ENCODE measurements around the gene INSYN2A. TPM values are rescaled to one million over a fixed set of nuclear protein-coding genes. Genes with fewer than 3 reads are reported as not detected.

INSYN2A gene
- total and polyA plus RNA-seq, 10 of the 15 experiments (the other 5 are each of a cell fraction or from before 2014, with no cell fraction given): not detected

- Histone ChIP-seq H2AFZ (ENCODE audit: control insufficient read depth, low read depth, low read length) (no peak overlapping the region), H3K27ac (ENCODE audit: control insufficient read depth, insufficient read depth) (no peak overlapping the region), H3K4me2 (ENCODE audit: control insufficient read depth, insufficient read depth) (no peak overlapping the region), H4K20me1 (ENCODE audit: control insufficient read depth, insufficient read depth) (no peaks in the 10 kb centered on the region), H3K9me3 (replicated peaks; ENCODE audit: control insufficient read depth, insufficient read depth, low read length) (no peaks in the 10 kb centered on the region; the same call in 2 of the 3 replicates), H3K4me1 (ENCODE audit: control insufficient read depth, insufficient read depth, low read length) (no peaks in the 10 kb centered on the region), H3K27me3 (replicated peaks in 1 of 2; ENCODE audit: control insufficient read depth in 2 of 2, insufficient read depth in 2 of 2, low read length in 1 of 2) (no peaks in the 10 kb centered on the region), H3K9ac (ENCODE audit: control insufficient read depth, insufficient read depth, low read length) (no peak overlapping the region), H3K36me3 (ENCODE audit: control insufficient read depth in 2 of 2, insufficient read depth in 2 of 2, low read length in 1 of 2) (no peaks in the 10 kb centered on the region), H3K79me2 (ENCODE audit: control insufficient read depth, insufficient read depth, low read length) (no peaks in the 10 kb centered on the region), H3K4me3 (no peak overlapping the region)
- in situ Hi-C loops (cut with MboI): no loop called here
- intact Hi-C loops (cut with micrococcal nuclease; ENCODE audit: unreplicated experiment): no loop called here
- ChIA-PET RAD21 (ENCODE audit: unreplicated experiment) (no interaction called here), CTCF (no interaction called here), SMC1A (ENCODE audit: uncharacterized antibody, unreplicated experiment) (no interaction called here), POLR2A (no interaction called here)
- TF ChIP-seq USF1 (IDR thresholded peaks at IDR 0.05; ENCODE audit: borderline replicate concordance, extremely low read length, insufficient read depth, low read depth, low read length) (no peak), BCL3 (IDR thresholded peaks at IDR 0.05; ENCODE audit: borderline replicate concordance, insufficient read depth, low read depth, low read length, poor library complexity, severe bottlenecking) (no peak)
- ATAC-seq (no peak), DNase-seq (ENCODE audit: low read depth, low spot score) (no peak), FAIRE-seq (no peak)
- BruUV-seq (replicated peaks): no TSS peak
- 67% methylated on average over 1 of the region's 3 CpGs for WGBS (ENCODE audit: insufficient coverage, insufficient replicate concordance, low lambda C conversion rate, missing lambda C conversion rate)
These were observed 39.9 kb upstream of the INSYN2A start for GRCh38 chr10:127236266-127236665.

GRCh38 chr10:127234306-127234800 is 38.0 kb upstream of the INSYN2A start:
- SMC1A ChIA-PET (ENCODE audit: uncharacterized antibody, unreplicated experiment): no interaction called here
- in situ Hi-C loops (cut with MboI): no loop called here
- H3K27me3 ChIP-seq (replicated peaks in 1 of 2; ENCODE audit: control insufficient read depth in 2 of 2, insufficient read depth in 2 of 2, low read length in 1 of 2): no peaks in the 10 kb centered on the region
- no peak overlapping the region for H2AFZ ChIP-seq (ENCODE audit: control insufficient read depth, low read depth, low read length)
- H3K36me3 ChIP-seq (ENCODE audit: control insufficient read depth in 2 of 2, insufficient read depth in 2 of 2, low read length in 1 of 2): no peaks in the 10 kb centered on the region
- WGBS (ENCODE audit: insufficient coverage, insufficient replicate concordance, low lambda C conversion rate, missing lambda C conversion rate): 10% methylated on average over 1 of the region's 1 CpG
- RAD21 ChIA-PET (ENCODE audit: unreplicated experiment): no interaction called here
- CTCF ChIA-PET: interaction anchor here (0.8 kb wide), 1 partner anchor 10 kb away, joined by 3 read pairs; no protein-coding TSS in a partner anchor
- no peaks in the 10 kb centered on the region for H3K79me2 ChIP-seq (ENCODE audit: control insufficient read depth, insufficient read depth, low read length)
- no TSS peak for BruUV-seq (replicated peaks)
- DNase-seq (ENCODE audit: low read depth, low spot score) (no peak), FAIRE-seq (no peak), ATAC-seq (no peak)
- no peak overlapping the region for H3K27ac ChIP-seq (ENCODE audit: control insufficient read depth, insufficient read depth)
- H3K9ac ChIP-seq (ENCODE audit: control insufficient read depth, insufficient read depth, low read length): no peak overlapping the region
- no peaks in the 10 kb centered on the region for H4K20me1 ChIP-seq (ENCODE audit: control insufficient read depth, insufficient read depth)
- H3K4me1 ChIP-seq (ENCODE audit: control insufficient read depth, insufficient read depth, low read length): no peaks in the 10 kb centered on the region
- no peaks in the 10 kb centered on the region; the same call in 2 of the 3 replicates for H3K9me3 ChIP-seq (replicated peaks; ENCODE audit: control insufficient read depth, insufficient read depth, low read length)
- intact Hi-C loops (cut with micrococcal nuclease; ENCODE audit: unreplicated experiment): no loop called here
- POLR2A ChIA-PET: no interaction called here
- no peak overlapping the region for H3K4me3 ChIP-seq
- H3K4me2 ChIP-seq (ENCODE audit: control insufficient read depth, insufficient read depth): no peak overlapping the region
- TF ChIP-seq SRF (IDR thresholded peaks at IDR 0.05; ENCODE audit: low read depth in 2 of 2, low read length in 2 of 2) (no peak), WRNIP1 (IDR thresholded peaks at IDR 0.05; ENCODE audit: borderline replicate concordance, low read depth, low read length) (no peak), EZH2 (IDR thresholded peaks at IDR 0.05; ENCODE audit: borderline replicate concordance, control insufficient read depth, low read depth, low read length) (no peak), CTCF (IDR thresholded peaks at IDR 0.05 in 2 of 3, conservative IDR thresholded peaks at IDR 0.05 in 1 of 3; ENCODE audit: control insufficient read depth in 2 of 3, extremely low read depth in 1 of 3, insufficient read depth in 1 of 3, low read depth in 3 of 3, low read length in 3 of 3) (no peak), SUZ12 (IDR thresholded peaks at IDR 0.05; ENCODE audit: unreplicated experiment) (no peak), ZNF622 (IDR thresholded peaks at IDR 0.05) (no peak)

Measured in GM12878 (cell line).